Measurements from ENCODE around the gene SLC25A1.

DNA sequence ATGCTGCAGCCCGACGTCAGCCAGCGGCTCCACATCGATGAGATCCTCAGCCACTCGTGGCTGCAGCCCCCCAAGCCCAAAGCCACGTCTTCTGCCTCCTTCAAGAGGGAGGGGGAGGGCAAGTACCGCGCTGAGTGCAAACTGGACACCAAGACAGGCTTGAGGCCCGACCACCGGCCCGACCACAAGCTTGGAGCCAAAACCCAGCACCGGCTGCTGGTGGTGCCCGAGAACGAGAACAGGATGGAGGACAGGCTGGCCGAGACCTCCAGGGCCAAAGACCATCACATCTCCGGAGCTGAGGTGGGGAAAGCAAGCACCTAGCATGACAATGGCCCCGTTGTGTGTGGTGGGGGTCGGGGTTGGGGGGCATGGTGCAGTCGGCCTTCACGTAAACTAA, 46.4 kb downstream of the SLC25A1 start:
- TF ChIP-seq CTCF (conservative IDR thresholded peaks at IDR 0.05; ENCODE audit: low read depth, low read length), result no peak
- no peak for TF ChIP-seq EZH2 (IDR thresholded peaks at IDR 0.05; ENCODE audit: low read length, unreplicated experiment)
